ENCODE data around the gene CDC14A. TPM values are rescaled to one million over a fixed set of nuclear protein-coding genes. Genes with fewer than 3 reads are reported as not detected.

CDC14A gene
- polyA plus RNA-seq, 1 donor from 2014 or later: 2.7 TPM

GRCh38 chr1:100313382-100313781 is 38.9 kb upstream of the CDC14A start:
- H3F3A ChIP-seq (ENCODE audit: insufficient read depth, low read length, poor library complexity, severe bottlenecking): no peaks in the 10 kb centered on the region
- no peaks in the 10 kb centered on the region for H4K20me1 ChIP-seq (ENCODE audit: insufficient read depth)
- no peak overlapping the region for H3K4me3 ChIP-seq (ENCODE audit: low read length)
- no peaks in the 10 kb centered on the region for H3K36me3 ChIP-seq (ENCODE audit: insufficient read depth, low read length)
- no peaks in the 10 kb centered on the region for H3K9me3 ChIP-seq (ENCODE audit: low read length)
- no peak for TF ChIP-seq SMC3 (conservative IDR thresholded peaks at IDR 0.05; ENCODE audit: poor library complexity)
- TF ChIP-seq EZH2 (IDR thresholded peaks at IDR 0.05; ENCODE audit: borderline replicate concordance, insufficient read depth, low read length, poor library complexity, severe bottlenecking): no peak
- TF ChIP-seq CTCF (IDR thresholded peaks at IDR 0.05; ENCODE audit: poor library complexity, severe bottlenecking): no peak
- TF ChIP-seq RAD21 (conservative IDR thresholded peaks at IDR 0.05): no peak
- no peak for TF ChIP-seq REST (IDR thresholded peaks at IDR 0.05; ENCODE audit: borderline replicate concordance)
- TF ChIP-seq MXI1 (conservative IDR thresholded peaks at IDR 0.05; ENCODE audit: poor library complexity, severe bottlenecking): no peak
- H3K27ac ChIP-seq (ENCODE audit: low read length): no peak overlapping the region
- H3K79me2 ChIP-seq (replicated peaks; ENCODE audit: insufficient read depth, low read length): no peaks in the 10 kb centered on the region
- H3K9me2 ChIP-seq (ENCODE audit: insufficient read depth, low read length): no peaks in the 10 kb centered on the region
- no peak overlapping the region for H2AFZ ChIP-seq (ENCODE audit: low read depth, low read length)
- no peaks in the 10 kb centered on the region for H3K27me3 ChIP-seq (ENCODE audit: insufficient read depth, low read depth, low read length)
- H3K9ac ChIP-seq (ENCODE audit: low read length): no peak overlapping the region
- no peak overlapping the region for H3K4me2 ChIP-seq (ENCODE audit: low read length)

GRCh38 chr1:100316622-100317021 is 35.7 kb upstream of the CDC14A start:
- no peaks in the 10 kb centered on the region for H3K79me2 ChIP-seq (replicated peaks; ENCODE audit: insufficient read depth, low read length)
- no peaks in the 10 kb centered on the region for H3K27me3 ChIP-seq (ENCODE audit: insufficient read depth, low read depth, low read length)

More at GRCh38 chr1:100316622-100317021, 35.7 kb upstream of the CDC14A start:
- no peaks in the 10 kb centered on the region for H4K20me1 ChIP-seq (ENCODE audit: insufficient read depth)
- no peaks in the 10 kb centered on the region for H3K9me3 ChIP-seq (ENCODE audit: low read length)
- H3K9ac ChIP-seq (ENCODE audit: low read length): no peak overlapping the region
- H2AFZ ChIP-seq (ENCODE audit: low read depth, low read length): no peak overlapping the region
- no peaks in the 10 kb centered on the region for H3F3A ChIP-seq (ENCODE audit: insufficient read depth, low read length, poor library complexity, severe bottlenecking)
- H3K4me2 ChIP-seq (ENCODE audit: low read length): no peak overlapping the region
- TF ChIP-seq CTCF (IDR thresholded peaks at IDR 0.05; ENCODE audit: poor library complexity, severe bottlenecking) (no peak), REST (IDR thresholded peaks at IDR 0.05; ENCODE audit: borderline replicate concordance) (no peak), POLR2AphosphoS5 (IDR thresholded peaks at IDR 0.05) (no peak)
- H3K9me2 ChIP-seq (ENCODE audit: insufficient read depth, low read length): no peaks in the 10 kb centered on the region
- H3K4me3 ChIP-seq (ENCODE audit: low read length): no peak overlapping the region
- H3K27ac ChIP-seq (ENCODE audit: low read length): no peak overlapping the region
- H3K36me3 ChIP-seq (ENCODE audit: insufficient read depth, low read length): no peaks in the 10 kb centered on the region
